ENCODE measurements around the gene A4GALT.

GRCh38 chr22:42670921-42671709, 49.6 kb downstream of the A4GALT start:
- TF ChIP-seq EZH2phosphoT487 (IDR thresholded peaks at IDR 0.05; ENCODE audit: insufficient read depth, low read depth) (no peak), EZH2 (IDR thresholded peaks at IDR 0.05; ENCODE audit: insufficient read depth, poor library complexity, severe bottlenecking) (no peak)
